HepG2 (cell line): ENCODE measurements around the gene RPS19BP1. TPM values are rescaled to one million over a fixed set of nuclear protein-coding genes. Genes with fewer than 3 reads are reported as not detected.

ENCODE experiments used
- ATAC-seq: fragments of 200-7000 bp; cut with Tn5 transposase; 3 replicates; pipeline ENCODE4 v1.9.1; 2020; ENCODE audit warnings: mild to moderate bottlenecking, moderate library complexity
- BruUV-seq: library from RNA; stranded (reverse); fragments of 400-500 nt; replicated peaks from 2 replicates; lab custom pipeline; 2021; lab: Mats Ljungman, UMichigan
- CTCF ChIA-PET: fragments of 300-600 bp; formaldehyde crosslinking; extraction: SDS; loops from one replicate; lab custom pipeline; 2021; ENCODE audit warnings: low total read pairs, inconsistent platforms, low intra/inter-chr PET ratio; lab: Yijun Ruan, JAX
- POLR2A ChIA-PET: fragments of 350-600 bp; sonication (Branson Sonifier 250); formaldehyde crosslinking; loops from one replicate; lab custom pipeline; 2020; ENCODE audit warnings: antibody characterized with exemption, inconsistent platforms; lab: Yijun Ruan, JAX
- DNase-seq: peaks from one replicate; pipeline ENCODE4 v3.0.0-alpha.2; 2015; ENCODE audit warnings: low spot score
- FAIRE-seq: peaks from 3 replicates; lab custom pipeline; 2011; peaks lifted over from hg19 to GRCh38; lab: Jason Lieb, UNC
- H2AFZ ChIP-seq: one replicate; pipeline ENCODE4 v1.6.1; 2011; ENCODE audit warnings: low read length, inconsistent platforms
- H3K27ac ChIP-seq: fragments of 300-600 bp; 3 replicates; pipeline ENCODE4 v1.8.0; 2011; ENCODE audit warnings: mixed run types, mild to moderate bottlenecking, mixed read lengths, low read length, inconsistent platforms; ENCODE audit not compliant: insufficient read depth; ENCODE audit errors: extremely low read length
- H3K27me3 ChIP-seq, 2 experiments: fragments of 200-600 bp in 1 of 2; 2 replicates in 1 of 2; 3 replicates in 1 of 2; pipeline versions ENCODE4 v1.6.0 to v1.8.0; 2011; ENCODE audit warnings: low read length in 2 of 2, mild to moderate bottlenecking in 2 of 2, moderate library complexity in 2 of 2, inconsistent platforms in 1 of 2; ENCODE audit not compliant: insufficient read depth in 2 of 2, control insufficient read depth in 1 of 2
- H3K36me3 ChIP-seq, 2 experiments: fragments of 200-600 bp in 1 of 2; replicated peaks in 1 of 2; 2 replicates in 1 of 2; 3 replicates in 1 of 2; pipeline versions ENCODE4 v1.5.1 to v1.8.0; 2011; ENCODE audit warnings: low read length in 2 of 2, inconsistent platforms in 1 of 2; ENCODE audit not compliant: insufficient read depth in 2 of 2, control insufficient read depth in 1 of 2
- H3K4me1 ChIP-seq: 2 replicates; pipeline ENCODE4 v1.5.1; 2012; ENCODE audit warnings: low read length, inconsistent platforms; ENCODE audit not compliant: insufficient read depth
- H3K4me2 ChIP-seq: 2 replicates; pipeline ENCODE4 v1.6.0; 2011; ENCODE audit warnings: low read depth, low read length, inconsistent platforms
- H3K4me3 ChIP-seq, 3 experiments: fragments of 200-600 bp in 1 of 3; sonication (generic), shearing (Covaris generic) in 1 of 3; replicated peaks in 1 of 3; 2 replicates each; pipeline ENCODE4 v1.5.1; 2011 to 2016; ENCODE audit warnings: low read length in 3 of 3, inconsistent platforms in 2 of 3, low read depth in 2 of 3, mild to moderate bottlenecking in 2 of 3, control low read depth in 1 of 3, mixed read lengths in 1 of 3; ENCODE audit not compliant: insufficient read depth in 1 of 3
- H3K79me2 ChIP-seq: one replicate; pipeline ENCODE4 v1.6.1; 2011; ENCODE audit warnings: low read length, inconsistent platforms; ENCODE audit not compliant: insufficient read depth
- H3K9ac ChIP-seq: 2 replicates; pipeline ENCODE4 v1.6.0; 2011; ENCODE audit warnings: mild to moderate bottlenecking, low read depth, low read length, inconsistent platforms; ENCODE audit not compliant: insufficient read depth
- H3K9me3 ChIP-seq: 2 replicates; pipeline ENCODE4 v1.5.1; 2012; ENCODE audit warnings: mild to moderate bottlenecking, low read length
- H4K20me1 ChIP-seq: 2 replicates; pipeline ENCODE4 v1.6.0; 2011; ENCODE audit warnings: inconsistent platforms, mild to moderate bottlenecking, low read length, moderate library complexity; ENCODE audit not compliant: insufficient read depth
- NFKB2 ChIP-seq: sonication (generic); formaldehyde crosslinking; IDR thresholded peaks from 2 replicates; pipeline ENCODE4 v1.4.0; 2020; ENCODE audit warnings: missing genetic modification reagents, borderline replicate concordance
- PHF20 ChIP-seq: sonication (generic); formaldehyde crosslinking; IDR thresholded peaks from 2 replicates; pipeline ENCODE4 v1.5.0; 2020; ENCODE audit warnings: mild to moderate bottlenecking, missing genetic modification reagents
- REL ChIP-seq: sonication (generic); formaldehyde crosslinking; conservative IDR thresholded peaks from 2 replicates; pipeline ENCODE4 v1.8.0; 2022; ENCODE audit warnings: mild to moderate bottlenecking, missing genetic modification reagents, moderate library complexity
- ZNF558 ChIP-seq: sonication (generic); formaldehyde crosslinking; IDR thresholded peaks from 2 replicates; pipeline ENCODE4 v1.9.0; 2022; ENCODE audit warnings: mild to moderate bottlenecking, missing genetic modification reagents, borderline replicate concordance
- WGBS: methylation state at CpG from one replicate; pipeline ENCODE4 v1.1.6; 2017; ENCODE audit warnings: low lambda C conversion rate; 5-methylcytosine and 5-hydroxymethylcytosine counted together
- in situ Hi-C: cut with HindIII; loops from 2 replicates; pipeline ENCODE4 v1.10.0; 2017; ENCODE audit warnings: low pct_unique_long_range_greater_than_20kb; ENCODE audit not compliant: extremely low pct_ligation_motif_present
- intact Hi-C: fragments of 100-400 bp; cut with micrococcal nuclease; formaldehyde crosslinking; loops from one replicate; pipeline ENCODE4 v1.10.0; 2022; ENCODE audit not compliant: unreplicated experiment
- polyA plus RNA-seq, 8 experiments: library from polyadenylated mRNA; depleted of rRNA in 3 of 8; stranded (reverse) in 7 of 8; unstranded in 1 of 8; fragments of >200 nt; fragmentation: Illumina TruSeq in 4 of 8; extraction: Trizol in 4 of 8; gene quantifications; 2 replicates each; pipeline versions ENCODE4 v1.2.1 to v1.2.3, GENCODE V29; 2011 to 2016; ENCODE audit warnings: low read depth in 4 of 8, missing spikeins in 1 of 8, mixed read lengths in 1 of 8; ENCODE audit not compliant: insufficient read depth in 1 of 8
- total RNA-seq, 5 experiments: library from RNA; depleted of rRNA; stranded (reverse); fragments of >200 nt; fragmentation: Illumina TruSeq; extraction: Trizol; gene quantifications; 2 replicates each; pipeline ENCODE4 v1.2.3, GENCODE V29; 2016; ENCODE audit warnings: low read depth in 1 of 5
- TF ChIP-seq, protein P1 (sequence below): sonication (generic); formaldehyde crosslinking; IDR thresholded peaks from 2 replicates; pipeline ENCODE4 v1.5.1; 2020; ENCODE audit warnings: mild to moderate bottlenecking, missing genetic modification reagents, moderate library complexity
- TF ChIP-seq, protein P2 (sequence below): sonication (generic); formaldehyde crosslinking; IDR thresholded peaks from 2 replicates; pipeline ENCODE4 v1.5.0; 2020; ENCODE audit warnings: mild to moderate bottlenecking, missing genetic modification reagents, borderline replicate concordance
- TF ChIP-seq, protein P3 (sequence below): sonication (generic); formaldehyde crosslinking; IDR thresholded peaks from 2 replicates; pipeline ENCODE4 v1.4.0; 2020; ENCODE audit warnings: mild to moderate bottlenecking, missing genetic modification reagents
- TF ChIP-seq, protein P4 (sequence below): sonication (generic); formaldehyde crosslinking; conservative IDR thresholded peaks from 2 replicates; pipeline ENCODE4 v1.8.0; 2022; ENCODE audit warnings: mild to moderate bottlenecking, moderate library complexity, missing genetic modification reagents

RPS19BP1 gene
- total and polyA plus RNA-seq, 2 of the 13 experiments (the other 11 are each of a cell fraction or from before 2014, with no cell fraction given), result 44.3 to 81.3 TPM

DNA sequence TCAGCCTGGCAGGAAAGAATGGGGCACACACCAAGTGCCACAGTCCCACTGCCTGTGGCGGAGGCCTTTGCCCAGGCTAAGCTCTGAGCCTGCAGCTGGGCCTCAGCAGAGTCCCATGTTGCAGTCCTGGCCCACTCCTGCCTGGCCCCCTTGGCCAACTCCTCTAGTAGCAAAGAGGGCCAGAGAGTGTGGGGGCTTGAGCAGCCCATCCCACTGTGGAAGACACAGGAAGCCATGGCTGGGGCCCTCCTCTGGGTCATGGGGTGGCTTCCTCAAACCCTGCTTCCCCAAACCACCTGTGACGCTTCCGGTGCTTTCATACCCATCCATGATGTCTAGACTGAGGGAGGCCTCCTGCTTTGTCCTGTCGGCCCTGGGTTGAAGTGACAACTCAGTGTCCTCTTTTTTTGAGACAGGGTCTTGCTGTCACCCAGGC lies 5.8 kb downstream of the RPS19BP1 start (continued):
- TF ChIP-seq, protein P1, sequence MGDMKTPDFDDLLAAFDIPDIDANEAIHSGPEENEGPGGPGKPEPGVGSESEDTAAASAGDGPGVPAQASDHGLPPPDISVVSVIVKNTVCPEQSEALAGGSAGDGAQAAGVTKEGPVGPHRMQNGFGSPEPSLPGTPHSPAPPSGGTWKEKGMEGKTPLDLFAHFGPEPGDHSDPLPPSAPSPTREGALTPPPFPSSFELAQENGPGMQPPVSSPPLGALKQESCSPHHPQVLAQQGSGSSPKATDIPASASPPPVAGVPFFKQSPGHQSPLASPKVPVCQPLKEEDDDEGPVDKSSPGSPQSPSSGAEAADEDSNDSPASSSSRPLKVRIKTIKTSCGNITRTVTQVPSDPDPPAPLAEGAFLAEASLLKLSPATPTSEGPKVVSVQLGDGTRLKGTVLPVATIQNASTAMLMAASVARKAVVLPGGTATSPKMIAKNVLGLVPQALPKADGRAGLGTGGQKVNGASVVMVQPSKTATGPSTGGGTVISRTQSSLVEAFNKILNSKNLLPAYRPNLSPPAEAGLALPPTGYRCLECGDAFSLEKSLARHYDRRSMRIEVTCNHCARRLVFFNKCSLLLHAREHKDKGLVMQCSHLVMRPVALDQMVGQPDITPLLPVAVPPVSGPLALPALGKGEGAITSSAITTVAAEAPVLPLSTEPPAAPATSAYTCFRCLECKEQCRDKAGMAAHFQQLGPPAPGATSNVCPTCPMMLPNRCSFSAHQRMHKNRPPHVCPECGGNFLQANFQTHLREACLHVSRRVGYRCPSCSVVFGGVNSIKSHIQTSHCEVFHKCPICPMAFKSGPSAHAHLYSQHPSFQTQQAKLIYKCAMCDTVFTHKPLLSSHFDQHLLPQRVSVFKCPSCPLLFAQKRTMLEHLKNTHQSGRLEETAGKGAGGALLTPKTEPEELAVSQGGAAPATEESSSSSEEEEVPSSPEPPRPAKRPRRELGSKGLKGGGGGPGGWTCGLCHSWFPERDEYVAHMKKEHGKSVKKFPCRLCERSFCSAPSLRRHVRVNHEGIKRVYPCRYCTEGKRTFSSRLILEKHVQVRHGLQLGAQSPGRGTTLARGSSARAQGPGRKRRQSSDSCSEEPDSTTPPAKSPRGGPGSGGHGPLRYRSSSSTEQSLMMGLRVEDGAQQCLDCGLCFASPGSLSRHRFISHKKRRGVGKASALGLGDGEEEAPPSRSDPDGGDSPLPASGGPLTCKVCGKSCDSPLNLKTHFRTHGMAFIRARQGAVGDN (CRISPR knock-in tag), result 0 out of 2 replicates have a peak, but pooled peaks have one; percentile 4
- TF ChIP-seq, protein P2, sequence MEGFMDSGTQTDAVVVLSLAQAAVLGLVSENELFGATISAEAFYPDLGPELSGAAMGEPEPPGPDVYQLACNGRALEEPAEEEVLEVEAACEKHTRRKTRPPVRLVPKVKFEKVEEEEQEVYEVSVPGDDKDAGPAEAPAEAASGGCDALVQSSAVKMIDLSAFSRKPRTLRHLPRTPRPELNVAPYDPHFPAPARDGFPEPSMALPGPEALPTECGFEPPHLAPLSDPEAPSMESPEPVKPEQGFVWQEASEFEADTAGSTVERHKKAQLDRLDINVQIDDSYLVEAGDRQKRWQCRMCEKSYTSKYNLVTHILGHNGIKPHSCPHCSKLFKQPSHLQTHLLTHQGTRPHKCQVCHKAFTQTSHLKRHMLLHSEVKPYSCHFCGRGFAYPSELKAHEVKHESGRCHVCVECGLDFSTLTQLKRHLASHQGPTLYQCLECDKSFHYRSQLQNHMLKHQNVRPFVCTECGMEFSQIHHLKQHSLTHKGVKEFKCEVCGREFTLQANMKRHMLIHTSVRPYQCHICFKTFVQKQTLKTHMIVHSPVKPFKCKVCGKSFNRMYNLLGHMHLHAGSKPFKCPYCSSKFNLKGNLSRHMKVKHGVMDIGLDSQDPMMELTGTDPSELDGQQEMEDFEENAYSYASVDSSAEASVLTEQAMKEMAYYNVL (CRISPR knock-in tag), result no peak
- TF ChIP-seq REL (CRISPR knock-in tag), result no peak

DNA sequence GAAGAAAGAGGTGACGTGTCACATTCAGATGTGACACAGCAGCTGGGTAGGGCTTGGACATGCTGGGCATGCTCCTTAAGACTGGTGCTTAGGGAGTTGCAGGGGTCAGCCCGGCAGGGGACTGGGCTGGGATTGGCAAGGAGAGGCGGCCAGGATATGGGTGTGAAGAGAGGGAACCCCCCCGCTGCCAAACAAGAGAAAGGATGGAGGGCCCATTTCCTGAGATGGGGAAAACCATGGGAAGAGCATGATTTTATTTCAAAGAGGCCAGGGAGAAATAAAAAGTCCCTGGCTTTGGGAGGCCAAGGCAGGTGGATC lies 6.9 kb downstream of the RPS19BP1 start:
- ChIA-PET CTCF (no interaction called here), POLR2A (interaction anchor here (0.9 to 11.2 kb wide), 3 partner anchors 26 to 519 kb away, joined by 3 to 167 read pairs (median 3); partner anchors contain the start of genes MIEF1 and TAB1)
- H3K9ac ChIP-seq, result no peak overlapping the region
- peak overlapping the region; percentile 16 for H3K27ac ChIP-seq
- H3K27me3 ChIP-seq, result no peaks in the 10 kb centered on the region; a peak in 1 of 5 replicates
- peaks cover 71% of the 10 kb centered on the region for H4K20me1 ChIP-seq
- in situ Hi-C loops, result no loop called here
- H3K36me3 ChIP-seq, result peaks cover 16 to 40% of the 10 kb centered on the region in 2 experiments
- intact Hi-C loops, result no loop called here
- no peaks in the 10 kb centered on the region for H3K9me3 ChIP-seq
- peaks cover 29% of the 10 kb centered on the region for H3K79me2 ChIP-seq
- H3K4me3 ChIP-seq, result no peak overlapping the region
- WGBS, result 91% methylated on average over 4 of the region's 4 CpGs
- no peak overlapping the region for H3K4me2 ChIP-seq
- ATAC-seq (peak; percentile 0; the same call in 1 of the 3 replicates), DNase-seq (no peak), FAIRE-seq (no peak)
- no TSS peak for BruUV-seq
- H2AFZ ChIP-seq, result no peak overlapping the region
- H3K4me1 ChIP-seq, result peaks cover 83% of the 10 kb centered on the region
- TF ChIP-seq, protein P3, sequence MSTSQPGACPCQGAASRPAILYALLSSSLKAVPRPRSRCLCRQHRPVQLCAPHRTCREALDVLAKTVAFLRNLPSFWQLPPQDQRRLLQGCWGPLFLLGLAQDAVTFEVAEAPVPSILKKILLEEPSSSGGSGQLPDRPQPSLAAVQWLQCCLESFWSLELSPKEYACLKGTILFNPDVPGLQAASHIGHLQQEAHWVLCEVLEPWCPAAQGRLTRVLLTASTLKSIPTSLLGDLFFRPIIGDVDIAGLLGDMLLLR (CRISPR knock-in tag), result 0 out of 2 replicates have a peak, but pooled peaks have one; percentile 16
- no peak for TF ChIP-seq PHF20
- TF ChIP-seq ZNF558 (CRISPR knock-in tag), result no peak
- TF ChIP-seq NFKB2 (CRISPR knock-in tag), result 0 out of 2 replicates have a peak, but pooled peaks have one; percentile 30
- TF ChIP-seq, protein P4, sequence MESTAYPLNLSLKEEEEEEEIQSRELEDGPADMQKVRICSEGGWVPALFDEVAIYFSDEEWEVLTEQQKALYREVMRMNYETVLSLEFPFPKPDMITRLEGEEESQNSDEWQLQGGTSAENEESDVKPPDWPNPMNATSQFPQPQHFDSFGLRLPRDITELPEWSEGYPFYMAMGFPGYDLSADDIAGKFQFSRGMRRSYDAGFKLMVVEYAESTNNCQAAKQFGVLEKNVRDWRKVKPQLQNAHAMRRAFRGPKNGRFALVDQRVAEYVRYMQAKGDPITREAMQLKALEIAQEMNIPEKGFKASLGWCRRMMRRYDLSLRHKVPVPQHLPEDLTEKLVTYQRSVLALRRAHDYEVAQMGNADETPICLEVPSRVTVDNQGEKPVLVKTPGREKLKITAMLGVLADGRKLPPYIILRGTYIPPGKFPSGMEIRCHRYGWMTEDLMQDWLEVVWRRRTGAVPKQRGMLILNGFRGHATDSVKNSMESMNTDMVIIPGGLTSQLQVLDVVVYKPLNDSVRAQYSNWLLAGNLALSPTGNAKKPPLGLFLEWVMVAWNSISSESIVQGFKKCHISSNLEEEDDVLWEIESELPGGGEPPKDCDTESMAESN (CRISPR knock-in tag), result 0 out of 2 replicates have a peak, but pooled peaks have one; percentile 2
